GM19463 (cell line): Measurements from ENCODE around the gene GPRIN2.
A peak's percentile ranks its signal among the peaks of the same experiment; 100 is the strongest.
"Not testable (repeated sequence)": the region's sequence is repeated elsewhere in the genome, so short reads cannot be mapped to it uniquely, and the experiment has no call there.

ENCODE experiments used
- ATAC-seq: cut with Tn5 transposase; IDR thresholded peaks from one replicate; pipeline ENCODE4 v1.9.1; 2021; ENCODE audit warnings: mild to moderate bottlenecking, moderate library complexity; ENCODE audit not compliant: unreplicated experiment

GPRIN2 gene

GRCh38 chr10:46556515-46557318, at the start of gene GPRIN2:
Gene GPRIN2 (minus strand): TSS chr10:46556658. CDS start chr10:46550736, 5,922 bp downstream.
- ATAC-seq, result no peak

DNA sequence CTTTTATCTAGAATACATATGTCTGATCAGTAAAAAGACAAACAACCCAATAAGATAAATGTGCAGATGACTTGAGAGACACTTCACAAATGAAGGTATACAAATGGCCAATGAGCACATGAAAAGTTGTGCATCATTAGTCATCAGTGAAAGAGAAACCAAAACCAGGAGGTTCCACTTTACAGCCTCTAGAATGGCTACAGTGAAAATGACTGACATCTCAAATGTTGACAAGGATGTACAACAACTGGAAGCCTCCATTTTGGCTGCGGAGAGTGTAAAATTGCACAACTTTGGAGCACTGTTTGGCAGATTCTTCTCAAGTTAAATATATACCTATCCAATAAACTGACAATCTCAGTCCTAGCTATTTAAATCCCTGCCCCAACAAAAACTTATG, 44.1 kb upstream of the GPRIN2 start:
- peak; percentile 62 for ATAC-seq

- ATAC-seq, result peak; percentile 87
Measured at GRCh38 chr10:46597616-46598246, 41.3 kb upstream of the GPRIN2 start.

GRCh38 chr10:46596570-46596969, 40.1 kb upstream of the GPRIN2 start:
- ATAC-seq, result not testable (repeated sequence)

DNA sequence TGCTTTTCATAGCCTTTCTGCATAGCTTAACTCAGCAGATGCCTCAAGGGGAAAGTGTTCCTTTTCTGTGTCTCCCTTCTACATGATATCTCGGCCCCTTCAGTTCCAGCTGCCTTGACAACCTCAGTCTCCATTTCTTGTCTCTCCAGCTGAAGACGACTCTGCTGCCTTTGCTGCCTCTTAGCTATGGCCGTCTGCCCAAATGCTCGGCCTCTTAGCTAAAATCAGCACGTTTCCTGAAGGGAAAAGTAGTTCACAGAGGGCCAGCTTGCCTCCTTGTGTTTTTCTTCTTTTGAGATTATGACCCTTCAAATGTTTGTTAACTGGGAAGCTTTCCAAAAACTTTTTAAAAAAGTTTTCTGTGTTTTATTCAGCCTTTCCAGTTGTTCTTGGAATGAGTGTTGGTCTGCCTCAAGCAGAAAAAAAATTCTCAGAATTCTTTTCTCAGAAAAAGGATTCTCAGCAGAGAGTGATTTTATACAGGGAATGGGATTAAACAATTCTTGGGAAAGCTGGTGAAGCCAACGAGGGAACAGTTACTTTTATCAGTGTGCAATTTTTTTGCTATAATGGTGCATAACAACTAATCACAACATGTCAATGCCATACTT, 38.1 kb upstream of the GPRIN2 start:
- not testable (repeated sequence) for ATAC-seq

- ATAC-seq, result not testable (repeated sequence)
Measured at GRCh38 chr10:46593307-46593706, 36.8 kb upstream of the GPRIN2 start.

DNA sequence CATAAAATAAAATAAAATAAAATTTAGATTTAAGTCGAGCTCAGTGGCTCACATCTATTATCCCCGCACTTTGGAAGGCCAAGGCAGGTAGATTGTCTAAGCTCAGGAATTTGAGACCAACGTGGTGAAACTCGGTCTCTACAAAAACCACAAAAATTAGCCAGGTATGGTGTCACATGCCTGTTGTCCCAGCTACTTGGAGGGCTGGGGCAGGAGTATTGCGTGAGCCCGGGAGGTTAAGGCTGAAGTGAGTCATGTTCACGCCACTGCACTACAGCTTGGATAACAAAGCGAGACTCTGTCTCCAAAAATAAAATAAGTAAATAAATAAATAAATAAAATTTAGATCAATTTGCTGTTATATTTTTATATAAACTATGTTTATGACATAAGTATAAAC, 34.6 kb upstream of the GPRIN2 start:
- ATAC-seq, result not testable (repeated sequence)

- not testable (repeated sequence) for ATAC-seq
Measured at GRCh38 chr10:46589589-46589988, 33.1 kb upstream of the GPRIN2 start.

DNA sequence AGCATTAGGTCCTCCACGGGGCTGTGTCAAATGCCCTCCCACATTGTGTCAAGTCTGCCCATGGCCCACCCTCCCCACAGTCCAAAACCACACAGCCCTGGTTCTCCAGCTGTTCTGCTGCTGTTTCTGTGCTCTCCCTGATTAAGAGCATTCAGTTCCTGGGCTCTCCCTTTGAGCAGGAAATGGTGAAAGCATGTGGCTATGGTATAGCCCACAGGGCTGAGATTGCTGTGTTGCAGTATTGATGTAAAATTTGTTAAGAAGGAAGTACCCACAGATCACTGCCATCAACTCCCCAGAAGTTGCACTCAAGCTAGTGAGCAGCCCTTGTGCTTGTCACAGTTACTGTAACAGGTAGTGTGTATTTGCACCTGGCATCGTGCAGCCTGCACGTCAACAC, 31.8 kb upstream of the GPRIN2 start:
- not testable (repeated sequence) for ATAC-seq

DNA sequence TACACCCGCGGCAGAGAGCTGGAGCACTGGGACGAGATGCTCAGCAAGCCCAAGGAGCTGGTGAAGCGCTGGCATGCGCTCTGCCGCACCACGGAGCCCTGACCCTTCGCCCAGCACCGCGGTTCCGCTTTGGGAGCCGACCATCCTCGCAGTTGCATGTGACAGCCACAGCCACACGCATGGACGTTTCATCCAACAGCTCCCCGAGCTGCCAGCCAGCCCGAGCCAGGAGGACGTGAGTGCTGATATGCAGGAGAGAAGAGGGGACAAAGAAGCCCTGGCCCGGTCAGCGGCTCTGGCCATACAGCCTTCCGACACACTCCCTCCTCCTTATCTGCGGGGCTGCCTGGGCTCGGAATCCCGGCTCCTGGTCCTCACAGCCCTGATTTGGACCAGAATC, 31.1 kb upstream of the GPRIN2 start:
- not testable (repeated sequence) for ATAC-seq

DNA sequence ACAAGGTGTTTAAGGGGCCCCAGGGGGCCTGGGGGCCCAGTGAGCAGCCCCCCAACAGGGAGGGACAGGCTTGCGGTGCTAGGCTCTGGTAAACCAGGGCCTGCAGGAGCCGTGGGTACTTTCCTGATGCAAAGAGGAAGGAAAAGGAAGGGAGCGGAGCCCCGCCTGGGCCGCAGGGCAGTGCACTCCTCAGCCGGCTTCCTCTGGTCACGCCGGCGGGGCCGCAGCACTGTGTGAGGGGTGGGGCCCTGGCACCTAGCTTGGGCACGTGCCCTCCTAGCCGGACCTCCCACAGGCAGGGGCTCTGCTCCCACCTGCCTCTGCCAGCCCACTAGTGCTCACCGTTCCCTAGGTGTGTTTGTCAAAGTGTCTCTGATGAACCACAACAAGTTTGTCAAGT, 28.8 kb upstream of the GPRIN2 start:
- ATAC-seq, result not testable (repeated sequence)

DNA sequence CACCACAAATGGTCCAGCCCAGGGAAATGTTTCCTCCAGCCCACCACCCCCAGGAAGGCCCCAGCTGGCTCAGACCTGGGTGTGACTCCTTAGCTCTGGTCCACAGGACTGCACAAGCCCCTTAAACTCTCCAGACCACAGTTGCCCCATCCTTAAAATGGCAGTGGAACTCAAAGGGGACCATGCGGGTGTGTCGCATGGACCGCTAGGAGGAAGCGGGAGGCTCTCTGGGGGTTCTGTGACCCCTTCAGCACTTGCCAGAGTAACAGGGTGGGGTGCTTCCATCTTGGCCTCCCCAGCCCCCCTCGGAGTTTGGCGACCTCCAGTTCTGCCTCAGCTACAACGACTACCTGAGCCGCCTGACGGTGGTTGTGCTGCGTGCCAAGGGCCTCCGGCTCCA, 27.7 kb upstream of the GPRIN2 start:
- not testable (repeated sequence) for ATAC-seq

GRCh38 chr10:46582568-46582967, 26.1 kb upstream of the GPRIN2 start:
- not testable (repeated sequence) for ATAC-seq

DNA sequence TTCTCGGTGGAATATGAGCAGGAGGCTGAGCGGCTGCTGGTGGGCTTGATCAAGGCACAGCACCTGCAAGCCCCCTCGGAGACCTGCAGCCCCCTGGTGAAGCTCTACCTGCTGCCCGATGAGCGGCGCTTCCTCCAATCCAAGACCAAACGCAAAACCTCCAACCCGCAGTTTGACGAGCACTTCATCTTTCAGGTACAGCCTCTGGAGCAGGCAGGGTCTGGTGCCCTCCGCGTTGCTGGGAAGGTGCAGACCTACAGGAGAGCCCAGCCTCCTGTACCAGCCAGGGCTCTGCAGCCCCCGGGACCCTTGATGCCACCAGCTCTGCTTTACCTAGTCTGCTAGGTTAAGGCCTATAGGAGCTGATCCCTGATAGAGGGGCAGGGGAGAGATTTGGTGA, 25.5 kb upstream of the GPRIN2 start:
- ATAC-seq, result not testable (repeated sequence)

DNA sequence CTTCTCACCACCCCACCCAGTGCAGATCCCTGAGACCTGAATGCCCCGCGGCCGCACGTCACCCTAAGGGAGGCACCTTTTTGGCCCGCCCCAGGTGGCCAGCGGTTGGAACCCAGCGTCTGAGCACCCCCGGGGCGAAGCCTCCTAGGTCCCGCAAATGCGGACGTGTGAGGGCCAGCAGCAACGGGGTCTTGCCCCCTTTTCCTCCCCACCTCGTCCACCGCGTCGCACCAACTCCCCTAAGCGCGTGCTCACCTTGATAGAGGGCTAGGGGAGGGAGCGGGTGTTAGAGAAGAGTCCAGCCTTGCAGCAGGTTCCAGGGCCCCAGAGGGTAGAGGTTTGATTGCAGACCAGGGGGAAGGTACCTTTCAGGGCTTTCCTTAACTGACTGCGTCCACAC, 22.9 kb upstream of the GPRIN2 start:
- ATAC-seq, result not testable (repeated sequence)

- ATAC-seq, result not testable (repeated sequence)
Measured at GRCh38 chr10:46578474-46579178, 22.2 kb upstream of the GPRIN2 start, which contains the start of gene SYT15. Gene SYT15 (plus strand): TSS chr10:46579128. CDS start chr10:46579169, 41 bp downstream.

GRCh38 chr10:46577624-46578473, 21.4 kb upstream of the GPRIN2 start:
- ATAC-seq, result not testable (repeated sequence)

GRCh38 chr10:46573884-46574283, 17.4 kb upstream of the GPRIN2 start:
- ATAC-seq, result not testable (repeated sequence)

DNA sequence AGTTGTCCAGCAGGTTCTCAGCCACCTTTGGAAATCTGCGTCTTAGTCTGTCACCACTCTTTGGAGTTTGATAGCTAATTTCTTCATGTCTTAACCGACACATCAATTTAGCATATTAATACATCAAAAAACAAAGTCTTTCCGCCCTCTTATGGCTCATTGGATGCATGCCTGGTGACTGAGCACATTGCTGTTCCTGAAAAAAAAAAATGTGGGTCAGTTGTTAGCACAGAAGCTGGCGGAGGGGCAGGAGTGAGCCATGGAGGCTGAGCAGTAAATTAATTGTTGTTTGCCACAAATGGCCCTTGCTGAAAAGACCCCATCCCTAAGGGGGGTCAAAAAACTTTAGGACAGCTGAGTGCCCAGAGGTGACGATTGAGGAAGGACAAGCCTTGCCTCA, 16.9 kb upstream of the GPRIN2 start:
- not testable (repeated sequence) for ATAC-seq

- ATAC-seq, result not testable (repeated sequence)
Measured at GRCh38 chr10:46572765-46573164, 16.3 kb upstream of the GPRIN2 start.
